NCI-H2227 (cell line): Measurements from ENCODE around the gene HBA2.
A peak's percentile ranks its signal among the peaks of the same experiment; 100 is the strongest.
"Not testable (repeated sequence)": the region's sequence is repeated elsewhere in the genome, so short reads cannot be mapped to it uniquely, and the experiment has no call there.

Experiments
- DNase-seq: peaks from one replicate; lab custom pipeline; 2025; ENCODE audit not compliant: unreplicated experiment; lab: John Stamatoyannopoulos, UW

HBA2 gene

DNA sequence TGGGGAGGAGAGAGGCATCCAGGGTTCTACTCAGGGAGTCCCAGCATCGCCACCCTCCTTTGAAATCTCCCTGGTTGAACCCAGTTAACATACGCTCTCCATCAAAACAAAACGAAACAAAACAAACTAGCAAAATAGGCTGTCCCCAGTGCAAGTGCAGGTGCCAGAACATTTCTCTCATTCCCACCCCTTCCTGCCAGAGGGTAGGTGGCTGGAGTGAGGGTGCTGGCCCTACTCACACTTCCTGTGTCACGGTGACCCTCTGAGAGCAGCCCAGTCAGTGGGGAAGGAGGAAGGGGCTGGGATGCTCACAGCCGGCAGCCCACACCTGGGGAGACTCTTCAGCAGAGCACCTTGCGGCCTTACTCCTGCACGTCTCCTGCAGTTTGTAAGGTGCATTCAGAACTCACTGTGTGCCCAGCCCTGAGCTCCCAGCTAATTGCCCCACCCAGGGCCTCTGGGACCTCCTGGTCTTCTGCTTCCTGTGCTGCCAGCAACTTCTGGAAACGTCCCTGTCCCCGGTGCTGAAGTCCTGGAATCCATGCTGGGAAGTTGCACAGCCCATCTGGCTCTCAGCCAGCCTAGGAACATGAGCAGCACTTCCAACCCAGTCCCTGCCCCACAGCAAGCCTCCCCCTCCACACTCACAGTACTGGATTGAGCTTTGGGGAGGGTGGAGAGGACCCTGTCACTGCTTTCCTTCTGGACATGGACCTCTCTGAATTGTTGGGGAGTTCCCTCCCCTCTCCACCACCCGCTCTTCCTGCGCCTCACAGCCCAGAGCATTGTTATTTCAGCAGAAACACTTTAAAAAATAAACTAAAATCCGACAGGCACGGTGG lies 1.5 kb downstream of the HBA2 start:
- not testable (repeated sequence) for DNase-seq

DNA sequence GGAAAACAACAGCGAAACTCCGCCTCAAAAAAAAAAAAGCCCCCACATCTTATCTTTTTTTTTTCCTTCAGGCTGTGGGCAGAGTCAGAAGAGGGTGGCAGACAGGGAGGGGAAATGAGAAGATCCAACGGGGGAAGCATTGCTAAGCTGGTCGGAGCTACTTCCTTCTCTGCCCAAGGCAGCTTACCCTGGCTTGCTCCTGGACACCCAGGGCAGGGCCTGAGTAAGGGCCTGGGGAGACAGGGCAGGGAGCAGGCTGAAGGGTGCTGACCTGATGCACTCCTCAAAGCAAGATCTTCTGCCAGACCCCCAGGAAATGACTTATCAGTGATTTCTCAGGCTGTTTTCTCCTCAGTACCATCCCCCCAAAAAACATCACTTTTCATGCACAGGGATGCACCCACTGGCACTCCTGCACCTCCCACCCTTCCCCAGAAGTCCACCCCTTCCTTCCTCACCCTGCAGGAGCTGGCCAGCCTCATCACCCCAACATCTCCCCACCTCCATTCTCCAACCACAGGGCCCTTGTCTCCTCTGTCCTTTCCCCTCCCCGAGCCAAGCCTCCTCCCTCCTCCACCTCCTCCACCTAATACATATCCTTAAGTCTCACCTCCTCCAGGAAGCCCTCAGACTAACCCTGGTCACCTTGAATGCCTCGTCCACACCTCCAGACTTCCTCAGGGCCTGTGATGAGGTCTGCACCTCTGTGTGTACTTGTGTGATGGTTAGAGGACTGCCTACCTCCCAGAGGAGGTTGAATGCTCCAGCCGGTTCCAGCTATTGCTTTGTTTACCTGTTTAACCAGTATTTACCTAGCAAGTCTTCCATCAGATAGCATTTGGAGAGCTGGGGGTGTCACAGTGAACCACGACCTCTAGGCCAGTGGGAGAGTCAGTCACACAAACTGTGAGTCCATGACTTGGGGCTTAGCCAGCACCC lies 2.6 kb downstream of the HBA2 start:
- no peak for DNase-seq

DNA sequence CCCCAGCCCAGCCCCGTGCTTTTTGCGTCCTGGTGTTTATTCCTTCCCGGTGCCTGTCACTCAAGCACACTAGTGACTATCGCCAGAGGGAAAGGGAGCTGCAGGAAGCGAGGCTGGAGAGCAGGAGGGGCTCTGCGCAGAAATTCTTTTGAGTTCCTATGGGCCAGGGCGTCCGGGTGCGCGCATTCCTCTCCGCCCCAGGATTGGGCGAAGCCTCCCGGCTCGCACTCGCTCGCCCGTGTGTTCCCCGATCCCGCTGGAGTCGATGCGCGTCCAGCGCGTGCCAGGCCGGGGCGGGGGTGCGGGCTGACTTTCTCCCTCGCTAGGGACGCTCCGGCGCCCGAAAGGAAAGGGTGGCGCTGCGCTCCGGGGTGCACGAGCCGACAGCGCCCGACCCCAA lies 3.3 kb downstream of the HBA2 start:
- not testable (repeated sequence) for DNase-seq

DNA sequence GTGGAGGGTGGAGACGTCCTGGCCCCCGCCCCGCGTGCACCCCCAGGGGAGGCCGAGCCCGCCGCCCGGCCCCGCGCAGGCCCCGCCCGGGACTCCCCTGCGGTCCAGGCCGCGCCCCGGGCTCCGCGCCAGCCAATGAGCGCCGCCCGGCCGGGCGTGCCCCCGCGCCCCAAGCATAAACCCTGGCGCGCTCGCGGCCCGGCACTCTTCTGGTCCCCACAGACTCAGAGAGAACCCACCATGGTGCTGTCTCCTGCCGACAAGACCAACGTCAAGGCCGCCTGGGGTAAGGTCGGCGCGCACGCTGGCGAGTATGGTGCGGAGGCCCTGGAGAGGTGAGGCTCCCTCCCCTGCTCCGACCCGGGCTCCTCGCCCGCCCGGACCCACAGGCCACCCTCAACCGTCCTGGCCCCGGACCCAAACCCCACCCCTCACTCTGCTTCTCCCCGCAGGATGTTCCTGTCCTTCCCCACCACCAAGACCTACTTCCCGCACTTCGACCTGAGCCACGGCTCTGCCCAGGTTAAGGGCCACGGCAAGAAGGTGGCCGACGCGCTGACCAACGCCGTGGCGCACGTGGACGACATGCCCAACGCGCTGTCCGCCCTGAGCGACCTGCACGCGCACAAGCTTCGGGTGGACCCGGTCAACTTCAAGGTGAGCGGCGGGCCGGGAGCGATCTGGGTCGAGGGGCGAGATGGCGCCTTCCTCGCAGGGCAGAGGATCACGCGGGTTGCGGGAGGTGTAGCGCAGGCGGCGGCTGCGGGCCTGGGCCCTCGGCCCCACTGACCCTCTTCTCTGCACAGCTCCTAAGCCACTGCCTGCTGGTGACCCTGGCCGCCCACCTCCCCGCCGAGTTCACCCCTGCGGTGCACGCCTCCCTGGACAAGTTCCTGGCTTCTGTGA lies 4.1 kb downstream of the HBA2 start, which contains the start of gene HBA1:
HBA1 (plus strand) TSS at position 204 of the 906 bp plus-strand sequence; CDS start at position 241, 37 bp downstream.
- DNase-seq: not testable (repeated sequence)

DNA sequence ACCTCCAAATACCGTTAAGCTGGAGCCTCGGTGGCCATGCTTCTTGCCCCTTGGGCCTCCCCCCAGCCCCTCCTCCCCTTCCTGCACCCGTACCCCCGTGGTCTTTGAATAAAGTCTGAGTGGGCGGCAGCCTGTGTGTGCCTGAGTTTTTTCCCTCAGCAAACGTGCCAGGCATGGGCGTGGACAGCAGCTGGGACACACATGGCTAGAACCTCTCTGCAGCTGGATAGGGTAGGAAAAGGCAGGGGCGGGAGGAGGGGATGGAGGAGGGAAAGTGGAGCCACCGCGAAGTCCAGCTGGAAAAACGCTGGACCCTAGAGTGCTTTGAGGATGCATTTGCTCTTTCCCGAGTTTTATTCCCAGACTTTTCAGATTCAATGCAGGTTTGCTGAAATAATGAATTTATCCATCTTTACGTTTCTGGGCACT lies 4.7 kb downstream of the HBA2 start:
- no peak for DNase-seq

DNA sequence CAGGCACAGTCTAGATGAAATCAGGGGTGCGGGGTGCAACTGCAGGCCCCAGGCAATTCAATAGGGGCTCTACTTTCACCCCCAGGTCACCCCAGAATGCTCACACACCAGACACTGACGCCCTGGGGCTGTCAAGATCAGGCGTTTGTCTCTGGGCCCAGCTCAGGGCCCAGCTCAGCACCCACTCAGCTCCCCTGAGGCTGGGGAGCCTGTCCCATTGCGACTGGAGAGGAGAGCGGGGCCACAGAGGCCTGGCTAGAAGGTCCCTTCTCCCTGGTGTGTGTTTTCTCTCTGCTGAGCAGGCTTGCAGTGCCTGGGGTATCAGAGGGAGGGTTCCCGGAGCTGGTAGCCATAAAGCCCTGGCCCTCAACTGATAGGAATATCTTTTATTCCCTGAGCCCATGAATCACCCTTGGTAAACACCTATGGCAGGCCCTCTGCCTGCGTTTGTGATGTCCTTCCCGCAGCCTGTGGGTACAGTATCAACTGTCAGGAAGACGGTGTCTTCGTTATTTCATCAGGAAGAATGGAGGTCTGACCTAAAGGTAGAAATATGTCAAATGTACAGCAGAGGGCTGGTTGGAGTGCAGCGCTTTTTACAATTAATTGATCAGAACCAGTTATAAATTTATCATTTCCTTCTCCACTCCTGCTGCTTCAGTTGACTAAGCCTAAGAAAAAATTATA lies 5.4 kb downstream of the HBA2 start:
- DNase-seq: no peak

DNA sequence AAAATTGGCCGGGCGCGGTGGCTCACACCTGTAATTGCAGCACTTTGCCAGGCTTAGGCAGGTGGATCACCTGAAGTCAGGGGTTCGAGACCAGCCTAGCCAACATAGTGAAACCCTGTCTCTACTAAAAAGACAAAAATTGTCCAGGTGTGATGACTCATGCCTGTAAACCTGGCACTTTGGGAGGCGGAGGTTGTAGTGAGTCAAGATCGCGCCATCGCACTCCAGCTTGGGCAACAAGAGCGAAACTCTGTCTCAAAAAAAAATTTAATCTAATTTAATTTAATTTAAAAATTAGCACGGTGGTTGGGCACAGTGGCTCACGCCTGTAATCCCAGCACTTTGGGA lies 6.0 kb downstream of the HBA2 start:
- DNase-seq: no peak

DNA sequence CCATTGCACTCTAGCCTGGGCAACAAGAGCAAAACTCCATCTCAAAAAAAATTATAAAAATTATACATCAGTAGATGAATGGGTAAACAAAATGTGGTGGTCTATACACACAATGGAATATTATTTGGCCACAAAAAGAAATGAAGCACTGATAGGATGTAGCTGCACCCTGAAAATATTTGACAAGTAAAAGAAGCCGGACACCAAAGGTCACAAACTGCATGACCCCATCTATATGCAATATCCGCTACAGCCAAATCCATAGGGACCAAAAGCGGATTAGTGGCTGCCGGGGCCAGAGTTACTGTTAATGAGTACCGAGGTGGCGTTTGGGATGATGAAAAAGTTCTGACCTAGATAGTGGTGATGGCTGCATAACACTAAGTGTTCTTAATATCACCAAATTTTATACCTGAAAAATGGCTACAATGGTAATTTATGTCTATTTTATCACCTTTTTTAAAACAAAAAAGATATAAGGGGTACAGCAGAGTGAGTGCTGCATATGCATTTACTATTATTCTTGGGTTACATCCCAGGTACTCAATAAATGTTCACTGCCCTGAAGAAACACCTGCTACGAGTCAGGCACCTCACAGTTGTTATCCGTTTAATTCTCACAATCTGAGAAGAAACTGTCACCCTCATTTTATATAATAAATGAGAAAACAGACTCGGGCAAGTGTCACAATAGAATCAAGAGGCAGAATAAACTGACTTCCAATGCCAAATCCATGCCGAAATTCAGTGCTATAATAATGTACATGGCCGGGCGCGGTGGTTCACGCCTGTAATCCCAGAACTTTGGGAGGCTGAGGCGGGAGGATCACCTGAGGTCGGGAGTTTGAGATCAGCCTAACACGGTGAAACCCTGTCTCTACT lies 6.8 kb downstream of the HBA2 start:
- no peak for DNase-seq

DNA sequence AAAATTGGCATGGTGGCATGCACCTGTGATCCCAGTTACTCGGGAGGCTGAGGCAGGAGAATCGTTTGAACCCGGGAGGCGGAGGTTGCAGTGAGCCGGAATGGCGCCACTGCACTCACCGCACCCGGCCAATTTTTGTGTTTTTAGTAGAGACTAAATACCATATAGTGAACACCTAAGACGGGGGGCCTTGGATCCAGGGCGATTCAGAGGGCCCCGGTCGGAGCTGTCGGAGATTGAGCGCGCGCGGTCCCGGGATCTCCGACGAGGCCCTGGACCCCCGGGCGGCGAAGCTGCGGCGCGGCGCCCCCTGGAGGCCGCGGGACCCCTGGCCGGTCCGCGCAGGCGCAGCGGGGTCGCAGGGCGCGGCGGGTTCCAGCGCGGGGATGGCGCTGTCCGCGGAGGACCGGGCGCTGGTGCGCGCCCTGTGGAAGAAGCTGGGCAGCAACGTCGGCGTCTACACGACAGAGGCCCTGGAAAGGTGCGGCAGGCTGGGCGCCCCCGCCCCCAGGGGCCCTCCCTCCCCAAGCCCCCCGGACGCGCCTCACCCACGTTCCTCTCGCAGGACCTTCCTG lies 7.5 kb downstream of the HBA2 start, which contains the start of gene HBQ1:
HBQ1 (plus strand) TSS at position 359 of the 575 bp plus-strand sequence; CDS start at position 387, 28 bp downstream.
- DNase-seq: peak; percentile 69

DNA sequence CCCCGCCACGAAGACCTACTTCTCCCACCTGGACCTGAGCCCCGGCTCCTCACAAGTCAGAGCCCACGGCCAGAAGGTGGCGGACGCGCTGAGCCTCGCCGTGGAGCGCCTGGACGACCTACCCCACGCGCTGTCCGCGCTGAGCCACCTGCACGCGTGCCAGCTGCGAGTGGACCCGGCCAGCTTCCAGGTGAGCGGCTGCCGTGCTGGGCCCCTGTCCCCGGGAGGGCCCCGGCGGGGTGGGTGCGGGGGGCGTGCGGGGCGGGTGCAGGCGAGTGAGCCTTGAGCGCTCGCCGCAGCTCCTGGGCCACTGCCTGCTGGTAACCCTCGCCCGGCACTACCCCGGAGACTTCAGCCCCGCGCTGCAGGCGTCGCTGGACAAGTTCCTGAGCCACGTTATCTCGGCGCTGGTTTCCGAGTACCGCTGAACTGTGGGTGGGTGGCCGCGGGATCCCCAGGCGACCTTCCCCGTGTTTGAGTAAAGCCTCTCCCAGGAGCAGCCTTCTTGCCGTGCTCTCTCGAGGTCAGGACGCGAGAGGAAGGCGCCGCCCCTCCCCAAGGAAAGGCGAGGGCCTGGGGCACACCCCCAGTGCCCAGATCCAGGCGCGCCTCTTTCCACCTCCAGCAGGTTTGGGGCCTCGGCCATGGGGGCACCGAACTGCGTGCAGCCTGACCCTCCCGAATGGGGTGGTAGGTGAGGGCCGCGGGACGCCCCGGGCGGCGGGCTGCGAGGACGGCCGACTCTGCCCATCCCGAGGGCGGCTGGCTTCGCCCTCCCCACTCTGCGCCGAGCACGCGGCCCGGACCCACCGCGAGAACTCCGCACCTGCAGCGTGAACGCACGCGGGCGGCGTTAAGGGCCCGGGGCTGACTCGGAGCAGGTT lies 8.2 kb downstream of the HBA2 start:
- DNase-seq: peak; percentile 87

DNA sequence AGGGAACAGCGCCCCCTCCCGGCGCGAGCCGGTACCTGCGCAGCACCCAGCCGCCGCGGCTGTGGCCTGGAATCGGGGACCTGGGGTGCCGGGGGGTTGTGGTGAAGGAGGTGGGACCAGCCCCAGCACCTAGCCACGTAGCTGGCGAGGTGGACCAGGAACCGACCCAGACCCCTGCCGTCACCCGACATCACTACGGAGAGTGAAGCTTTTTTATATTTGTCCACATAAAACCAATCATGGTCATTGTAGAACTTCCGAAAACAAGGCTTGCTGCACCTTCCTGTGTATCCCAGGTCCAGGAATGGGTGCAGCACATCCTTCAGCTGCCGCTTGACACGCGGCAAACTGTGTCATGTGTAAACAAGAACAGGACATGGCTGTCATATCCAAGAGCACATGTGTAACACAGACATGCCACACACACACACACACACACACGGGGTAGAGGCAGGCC lies 8.9 kb downstream of the HBA2 start:
- no peak for DNase-seq

DNA sequence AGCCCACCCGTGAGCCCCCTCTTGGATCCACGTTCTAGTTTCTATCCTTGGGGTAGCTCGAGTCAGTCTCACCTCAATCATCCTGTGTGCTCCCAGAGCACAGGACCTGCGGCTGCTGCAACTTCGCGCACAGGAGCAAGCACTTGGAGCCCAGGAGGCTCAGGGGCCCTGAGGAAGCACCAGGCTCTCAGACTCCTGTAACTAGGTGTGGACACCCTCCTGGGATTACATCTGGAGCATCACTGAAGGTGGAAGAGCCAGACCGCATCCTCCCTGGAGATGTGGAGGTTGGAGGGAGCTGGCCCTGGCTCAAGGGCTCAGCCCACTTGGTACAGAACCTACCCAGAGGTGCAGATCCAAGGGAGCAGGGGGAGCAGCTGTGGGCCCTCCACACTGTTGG lies 10.3 kb downstream of the HBA2 start:
- DNase-seq: no peak

DNA sequence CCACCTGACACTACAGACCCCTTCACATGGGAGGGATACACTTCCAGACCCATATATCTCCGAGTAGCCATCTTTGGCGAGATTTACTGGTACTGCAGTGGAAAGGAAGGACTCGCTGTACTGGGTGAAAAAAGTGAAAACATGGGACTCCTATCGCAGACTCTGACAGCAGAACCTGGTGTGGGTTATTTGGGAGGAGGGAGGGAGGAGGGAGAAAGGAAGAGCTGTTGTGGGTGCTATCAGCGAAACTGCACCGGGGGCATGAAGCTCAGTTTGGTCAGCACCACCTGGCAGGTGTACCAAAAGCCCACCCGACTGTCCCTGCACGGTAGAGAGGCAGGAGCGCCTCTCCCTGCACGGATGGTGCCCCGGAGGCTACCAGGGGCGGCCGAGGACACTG lies 12.5 kb downstream of the HBA2 start:
- no peak for DNase-seq

DNA sequence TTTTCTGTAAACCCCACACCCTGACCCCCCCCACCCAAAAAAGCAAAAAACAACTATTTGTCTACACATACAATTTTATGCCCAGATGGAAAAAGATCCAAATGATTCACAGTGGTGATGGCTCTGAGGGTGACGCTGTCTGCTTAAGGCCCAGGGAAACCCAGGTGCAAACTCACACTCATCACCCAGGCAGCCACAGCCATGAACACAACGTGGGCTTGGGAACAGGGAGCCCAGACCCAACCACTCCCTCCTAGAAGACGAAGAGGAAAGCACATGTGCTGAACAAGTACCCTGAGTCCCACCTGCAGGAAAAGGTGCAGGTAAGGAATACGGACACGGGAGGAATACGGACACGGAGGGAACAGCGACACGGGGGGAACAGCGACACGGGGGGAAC lies 13.0 kb downstream of the HBA2 start:
- no peak for DNase-seq

DNA sequence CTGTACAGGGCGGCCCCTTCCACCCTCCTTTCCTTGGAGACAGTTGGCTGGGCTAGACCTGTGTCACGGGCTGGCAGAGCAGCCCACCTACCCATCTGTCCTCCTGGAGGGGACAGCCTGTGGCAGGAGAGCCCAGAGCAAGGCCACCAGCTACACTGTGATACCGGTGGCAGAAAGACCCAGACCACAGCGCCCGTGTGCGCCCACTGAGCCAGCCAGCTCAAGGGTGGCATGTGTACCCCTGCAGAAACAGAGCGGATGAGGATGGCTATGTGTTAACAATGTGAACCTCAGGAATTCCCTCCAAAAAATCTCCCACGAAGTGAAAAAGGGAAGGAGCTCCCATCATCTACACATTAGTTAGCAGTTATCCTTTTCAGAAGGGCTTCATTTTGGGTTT lies 14.7 kb downstream of the HBA2 start:
- DNase-seq: no peak

DNA sequence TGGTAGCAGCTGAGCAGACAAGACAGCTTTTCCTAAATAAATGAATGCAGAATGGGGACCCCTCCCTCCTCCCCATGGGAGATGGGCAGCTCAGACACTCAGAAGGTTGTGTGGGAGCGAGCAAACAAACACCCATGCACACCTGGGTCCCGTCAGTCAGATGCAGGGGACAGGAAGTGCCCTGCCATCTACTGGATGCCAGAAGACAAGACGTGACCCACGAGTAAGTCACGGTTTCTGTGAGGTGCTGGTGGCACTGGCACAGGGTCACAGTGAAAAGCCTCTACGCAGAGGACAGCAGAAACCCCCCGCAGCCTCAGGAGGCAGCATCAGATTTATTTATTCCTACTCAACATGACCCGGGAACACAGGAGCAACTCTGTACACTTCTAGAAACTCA lies 16.0 kb downstream of the HBA2 start:
- no peak for DNase-seq

DNA sequence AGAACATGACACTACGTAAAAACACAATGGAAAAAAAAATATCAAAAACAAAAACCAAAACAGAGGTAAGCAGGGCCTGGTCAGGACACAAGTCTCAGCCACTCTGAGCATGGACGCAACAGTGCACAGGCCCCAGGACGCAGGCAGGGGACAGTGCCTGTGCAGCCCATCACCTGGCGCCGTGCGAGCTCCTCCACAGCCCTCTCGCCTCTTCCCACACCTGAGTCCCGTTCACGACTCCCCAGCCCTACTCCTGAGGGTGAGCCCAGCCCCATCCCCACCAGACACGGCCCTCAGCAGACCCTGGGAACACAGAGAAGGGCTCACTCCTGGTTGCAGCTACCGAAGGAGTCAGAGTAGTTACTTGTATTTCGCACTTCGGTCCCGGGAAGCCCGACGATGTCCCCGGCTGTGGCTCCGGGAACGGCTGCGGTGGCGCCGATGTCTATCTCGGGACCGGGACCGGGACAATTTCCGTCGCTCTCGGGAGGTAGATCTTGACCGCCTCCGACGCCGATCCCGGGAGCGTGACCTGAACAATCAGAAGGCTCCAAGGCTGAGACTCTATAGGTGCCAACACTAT lies 17.0 kb downstream of the HBA2 start:
- no peak for DNase-seq
